SK-N-SH treated with all-trans-retinoic acid at 6 μM for 48 hours (cell line): ENCODE measurements around the gene CTXN1.

Source experiments
- CSDC2 ChIP-seq: fragments of 250-450 bp; sonication (Bioruptor Pico); IDR thresholded peaks from 2 replicates; pipeline ENCODE4 v1.5.0; 2020; ENCODE audit warnings: mild to moderate bottlenecking, moderate library complexity
- ISL1 ChIP-seq: fragments of 250-450 bp; sonication (Bioruptor Pico); IDR thresholded peaks from 2 replicates; pipeline ENCODE4 v2.1.2; 2022; ENCODE audit warnings: mild to moderate bottlenecking, moderate library complexity
- OSR1 ChIP-seq: fragments of 250-450 bp; sonication (Bioruptor Pico); IDR thresholded peaks from 2 replicates; pipeline ENCODE4 v1.8.0; 2022; ENCODE audit warnings: moderate library complexity, mild to moderate bottlenecking, inconsistent platforms
- ZFP3 ChIP-seq: fragments of 250-450 bp; sonication (Bioruptor Pico); IDR thresholded peaks from 2 replicates; pipeline ENCODE4 v1.5.0; 2020; ENCODE audit warnings: mild to moderate bottlenecking, moderate library complexity
- ZNF8 ChIP-seq: fragments of 450-650 bp; formaldehyde crosslinking; IDR thresholded peaks from 2 replicates; pipeline ENCODE4 v1.5.0; 2020; ENCODE audit warnings: mild to moderate bottlenecking, moderate library complexity
- TF ChIP-seq, protein P1 (sequence below): fragments of 250-450 bp; sonication (Bioruptor Pico); IDR thresholded peaks from 2 replicates; pipeline ENCODE4 v1.8.0; 2020; ENCODE audit warnings: mild to moderate bottlenecking, moderate library complexity, borderline replicate concordance

DNA sequence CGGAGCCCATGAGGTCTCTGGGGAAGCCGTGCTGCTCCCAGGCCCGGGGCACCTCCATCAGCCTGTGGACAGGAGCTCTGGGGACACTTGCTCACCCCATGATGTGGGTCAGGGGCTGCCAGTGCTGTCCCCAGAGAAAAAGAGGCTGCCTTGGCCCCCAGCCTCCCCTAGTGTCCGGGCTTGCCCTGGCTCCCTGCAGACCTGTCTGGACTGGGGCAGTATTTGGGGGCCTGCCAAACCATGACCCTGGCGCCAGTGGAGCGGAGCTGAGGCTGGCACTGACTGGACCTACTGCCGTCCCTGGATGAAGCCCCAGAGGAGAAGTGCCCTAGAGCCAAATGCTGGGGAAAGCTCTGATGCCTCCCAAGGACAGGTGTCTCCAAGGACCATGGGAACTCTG, 49.1 kb upstream of the CTXN1 start:
- TF ChIP-seq CSDC2 (CRISPR knock-in tag): no peak
- TF ChIP-seq, protein P1, sequence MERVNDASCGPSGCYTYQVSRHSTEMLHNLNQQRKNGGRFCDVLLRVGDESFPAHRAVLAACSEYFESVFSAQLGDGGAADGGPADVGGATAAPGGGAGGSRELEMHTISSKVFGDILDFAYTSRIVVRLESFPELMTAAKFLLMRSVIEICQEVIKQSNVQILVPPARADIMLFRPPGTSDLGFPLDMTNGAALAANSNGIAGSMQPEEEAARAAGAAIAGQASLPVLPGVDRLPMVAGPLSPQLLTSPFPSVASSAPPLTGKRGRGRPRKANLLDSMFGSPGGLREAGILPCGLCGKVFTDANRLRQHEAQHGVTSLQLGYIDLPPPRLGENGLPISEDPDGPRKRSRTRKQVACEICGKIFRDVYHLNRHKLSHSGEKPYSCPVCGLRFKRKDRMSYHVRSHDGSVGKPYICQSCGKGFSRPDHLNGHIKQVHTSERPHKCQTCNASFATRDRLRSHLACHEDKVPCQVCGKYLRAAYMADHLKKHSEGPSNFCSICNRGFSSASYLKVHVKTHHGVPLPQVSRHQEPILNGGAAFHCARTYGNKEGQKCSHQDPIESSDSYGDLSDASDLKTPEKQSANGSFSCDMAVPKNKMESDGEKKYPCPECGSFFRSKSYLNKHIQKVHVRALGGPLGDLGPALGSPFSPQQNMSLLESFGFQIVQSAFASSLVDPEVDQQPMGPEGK (CRISPR knock-in tag): no peak
- TF ChIP-seq ZFP3 (CRISPR knock-in tag): no peak
- no peak for TF ChIP-seq OSR1 (CRISPR knock-in tag)
- TF ChIP-seq ZNF8 (CRISPR knock-in tag): no peak
- no peak for TF ChIP-seq ISL1 (CRISPR knock-in tag)
